ENCODE measurements around the gene PARPBP.
"Not testable (repeated sequence)": the region's sequence is repeated elsewhere in the genome, so short reads cannot be mapped to it uniquely, and the experiment has no call there.

The PARPBP gene

GRCh38 chr12:102119674-102120563, at the start of gene PARPBP, which contains the start of gene NUP37:
PARPBP (plus strand) TSS chr12:102120183; CDS start chr12:102123889, 3,706 bp downstream.
NUP37 (minus strand) TSS chr12:102120114; CDS start chr12:102118518, 1,596 bp downstream.
- H3K4me1 ChIP-seq: peaks cover 0 to 17% (median 10%) of the 10 kb centered on the region in 4 donors
- DNase-seq: peak; percentile 85 to 91

GRCh38 chr12:102072092-102072491, 47.9 kb upstream of the PARPBP start:
- H3K36me3 ChIP-seq: peaks cover 8 to 32% (median 13%) of the 10 kb centered on the region in 3 donors
- H3K9me3 ChIP-seq; H3K4me3 ChIP-seq; H3K27me3 ChIP-seq; DNase-seq; H3K4me1 ChIP-seq; intact Hi-C loops (cut with DNase I; ENCODE audit: low total_unique reads); H3K27ac ChIP-seq: not testable (repeated sequence)

More at GRCh38 chr12:102119674-102120563, at the start of gene PARPBP, which contains the start of gene NUP37:
- H3K27me3 ChIP-seq: no peaks in the 10 kb centered on the region
- H3K9me3 ChIP-seq: no peaks in the 10 kb centered on the region
- peaks cover 6 to 21% (median 16%) of the 10 kb centered on the region in 3 donors for H3K36me3 ChIP-seq
- peak; percentile 9 to 13 for TF ChIP-seq CTCF (IDR thresholded peaks at IDR 0.05)
- peak within 1 kb of the TSS; percentile 78 to 87 for H3K27ac ChIP-seq
- intact Hi-C loops (cut with DNase I; ENCODE audit: low total_unique reads): loop anchor here (2.0 kb wide), 1 partner anchor 61 kb away; no protein-coding TSS in a partner anchor
- peak within 1 kb of the TSS; percentile 67 to 72 for H3K4me3 ChIP-seq

- no peak for TF ChIP-seq CTCF (IDR thresholded peaks at IDR 0.05)
- no peaks in the 10 kb centered on the region for H3K4me1 ChIP-seq
- no peaks in the 10 kb centered on the region for H3K9me3 ChIP-seq
- H3K4me3 ChIP-seq: no peak overlapping the region
- H3K36me3 ChIP-seq: peaks cover 8 to 66% (median 28%) of the 10 kb centered on the region in 3 donors
- H3K27ac ChIP-seq: no peak overlapping the region
- intact Hi-C loops (cut with DNase I; ENCODE audit: low total_unique reads): no loop called here
- H3K27me3 ChIP-seq: no peaks in the 10 kb centered on the region
- no peak for DNase-seq
Measured at GRCh38 chr12:102080842-102081241, 39.1 kb upstream of the PARPBP start.

- H3K4me1 ChIP-seq; H3K4me3 ChIP-seq; DNase-seq; H3K9me3 ChIP-seq; intact Hi-C loops (cut with DNase I; ENCODE audit: low total_unique reads); H3K27ac ChIP-seq; H3K27me3 ChIP-seq: not testable (repeated sequence)
- H3K36me3 ChIP-seq: peaks cover 6 to 23% (median 15%) of the 10 kb centered on the region in 3 donors
Measured at GRCh38 chr12:102089228-102089835, 30.7 kb upstream of the PARPBP start.

GRCh38 chr12:102093319-102093718, 26.7 kb upstream of the PARPBP start:
- no peaks in the 10 kb centered on the region for H3K9me3 ChIP-seq
- no peaks in the 10 kb centered on the region for H3K27me3 ChIP-seq
- no peaks in the 10 kb centered on the region for H3K4me1 ChIP-seq
- no peak for TF ChIP-seq CTCF (IDR thresholded peaks at IDR 0.05)
- no peak overlapping the region for H3K27ac ChIP-seq
- DNase-seq: no peak
- peaks cover under 1 to 20% (median 8%) of the 10 kb centered on the region in 3 donors for H3K36me3 ChIP-seq
- intact Hi-C loops (cut with DNase I; ENCODE audit: low total_unique reads): loop anchor here (10.0 kb wide), 1 partner anchor 1771 kb away; no protein-coding TSS in a partner anchor
- no peak overlapping the region for H3K4me3 ChIP-seq

- peak; percentile 9 to 16 for TF ChIP-seq CTCF (IDR thresholded peaks at IDR 0.05)
- DNase-seq: no peak
- Histone ChIP-seq H3K27ac (no peak overlapping the region), H3K36me3 (peaks cover 9 to 31% (median 21%) of the 10 kb centered on the region in 3 donors), H3K4me3 (no peak overlapping the region), H3K27me3 (no peaks in the 10 kb centered on the region), H3K4me1 (no peaks in the 10 kb centered on the region), H3K9me3 (no peaks in the 10 kb centered on the region)
- intact Hi-C loops (cut with DNase I; ENCODE audit: low total_unique reads): loop anchor here (10.0 kb wide), 1 partner anchor 1769 kb away; no protein-coding TSS in a partner anchor
Measured at GRCh38 chr12:102095677-102096263, 24.2 kb upstream of the PARPBP start.
